GM19468 (cell line): ENCODE results near the gene CDH1.
"Not testable (repeated sequence)": the region's sequence is repeated elsewhere in the genome, so short reads cannot be mapped to it uniquely, and the experiment has no call there.

Experiments used
- ATAC-seq: cut with Tn5 transposase; IDR thresholded peaks from one replicate; pipeline ENCODE4 v1.9.1; 2021; ENCODE audit warnings: mild to moderate bottlenecking, moderate library complexity, moderate number of reproducible peaks; ENCODE audit not compliant: unreplicated experiment; ENCODE audit errors: extremely low read depth

Gene CDH1

DNA sequence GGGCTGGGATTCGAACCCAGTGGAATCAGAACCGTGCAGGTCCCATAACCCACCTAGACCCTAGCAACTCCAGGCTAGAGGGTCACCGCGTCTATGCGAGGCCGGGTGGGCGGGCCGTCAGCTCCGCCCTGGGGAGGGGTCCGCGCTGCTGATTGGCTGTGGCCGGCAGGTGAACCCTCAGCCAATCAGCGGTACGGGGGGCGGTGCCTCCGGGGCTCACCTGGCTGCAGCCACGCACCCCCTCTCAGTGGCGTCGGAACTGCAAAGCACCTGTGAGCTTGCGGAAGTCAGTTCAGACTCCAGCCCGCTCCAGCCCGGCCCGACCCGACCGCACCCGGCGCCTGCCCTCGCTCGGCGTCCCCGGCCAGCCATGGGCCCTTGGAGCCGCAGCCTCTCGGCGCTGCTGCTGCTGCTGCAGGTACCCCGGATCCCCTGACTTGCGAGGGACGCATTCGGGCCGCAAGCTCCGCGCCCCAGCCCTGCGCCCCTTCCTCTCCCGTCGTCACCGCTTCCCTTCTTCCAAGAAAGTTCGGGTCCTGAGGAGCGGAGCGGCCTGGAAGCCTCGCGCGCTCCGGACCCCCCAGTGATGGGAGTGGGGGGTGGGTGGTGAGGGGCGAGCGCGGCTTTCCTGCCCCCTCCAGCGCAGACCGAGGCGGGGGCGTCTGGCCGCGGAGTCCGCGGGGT lies at the start of gene CDH1:
Gene CDH1 (plus strand): TSS at position 247 of the 684 bp plus-strand sequence. CDS start 124 bp downstream, at position 371.
- ATAC-seq, result no peak

DNA sequence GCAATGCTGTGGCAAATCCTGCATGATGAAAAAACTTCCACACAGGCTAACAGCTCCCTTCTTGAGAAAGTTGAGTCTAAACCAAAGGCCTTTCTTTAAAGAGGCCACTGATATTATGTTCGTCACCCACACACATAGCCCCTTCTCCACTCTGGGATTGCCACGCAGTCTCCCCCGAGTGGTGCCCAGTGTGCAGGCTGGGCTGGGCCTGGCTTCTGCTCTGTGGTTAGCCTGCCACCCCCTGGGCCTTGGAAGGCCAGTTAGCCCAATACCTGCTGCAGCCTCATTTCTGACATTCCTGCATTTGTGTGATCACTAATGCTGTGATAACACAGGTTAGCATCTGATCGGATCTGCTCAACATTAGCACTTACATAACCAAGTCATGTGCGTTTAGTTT lies 47.2 kb upstream of the CDH1 start:
- no peak for ATAC-seq

DNA sequence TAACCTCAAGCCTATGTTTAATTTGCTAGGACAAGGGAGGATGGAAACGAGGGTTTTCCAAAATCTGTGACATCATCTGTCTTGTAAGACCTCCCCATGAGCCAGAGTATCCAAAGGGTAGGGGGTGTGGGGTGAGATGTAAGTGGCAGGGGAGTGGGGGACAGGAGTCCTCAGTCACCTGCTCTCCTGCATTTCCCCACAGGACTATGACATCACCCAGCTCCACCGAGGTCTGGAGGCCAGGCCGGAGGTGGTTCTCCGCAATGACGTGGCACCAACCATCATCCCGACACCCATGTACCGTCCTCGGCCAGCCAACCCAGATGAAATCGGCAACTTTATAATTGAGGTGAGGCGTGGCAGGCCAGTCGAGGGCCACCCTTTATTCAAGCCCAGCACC lies 41.5 kb upstream of the CDH1 start:
- ATAC-seq, result no peak

DNA sequence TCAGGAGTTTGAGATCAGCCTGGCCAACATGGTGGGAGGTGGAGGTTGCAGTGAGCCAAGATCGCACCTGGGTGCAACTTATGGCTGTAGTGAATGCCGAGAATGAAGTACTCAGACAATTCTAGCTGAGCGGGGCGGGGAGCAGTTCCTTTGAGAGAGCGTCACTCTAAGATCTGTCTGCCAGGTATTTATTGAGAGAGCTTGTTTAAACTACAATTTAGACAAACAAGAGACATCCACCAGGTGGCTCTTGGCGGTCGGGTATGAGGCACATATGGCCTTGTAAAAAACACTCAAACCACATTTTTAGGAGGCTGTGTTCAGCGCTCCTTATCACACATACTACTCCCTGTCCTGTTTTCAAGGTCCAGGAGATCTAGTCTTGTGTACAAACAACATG lies 40.6 kb upstream of the CDH1 start:
- no peak for ATAC-seq

GRCh38 chr16:68698091-68698490 lies 39.0 kb upstream of the CDH1 start:
- ATAC-seq, result no peak

DNA sequence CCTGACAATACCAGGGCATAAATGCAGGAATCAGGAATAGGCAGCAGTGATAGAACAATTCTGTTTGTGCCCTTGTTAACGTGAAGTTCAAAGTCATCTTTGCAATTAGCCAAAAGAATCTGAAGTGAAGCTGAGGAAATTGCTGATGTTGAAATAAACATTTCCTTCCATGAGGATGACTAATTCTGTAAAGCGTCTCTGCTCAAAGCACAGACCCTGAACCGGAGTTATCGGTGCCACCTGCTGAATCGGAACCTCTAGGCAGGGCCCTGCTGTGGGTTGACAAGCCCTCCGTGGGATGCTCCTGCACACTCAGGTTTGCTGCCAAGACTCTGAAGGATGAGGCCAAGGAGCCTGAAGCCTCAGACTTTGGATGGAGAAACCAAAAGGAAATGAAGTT lies 37.0 kb upstream of the CDH1 start:
- no peak for ATAC-seq

GRCh38 chr16:68700831-68701230 lies 36.3 kb upstream of the CDH1 start:
- no peak for ATAC-seq

DNA sequence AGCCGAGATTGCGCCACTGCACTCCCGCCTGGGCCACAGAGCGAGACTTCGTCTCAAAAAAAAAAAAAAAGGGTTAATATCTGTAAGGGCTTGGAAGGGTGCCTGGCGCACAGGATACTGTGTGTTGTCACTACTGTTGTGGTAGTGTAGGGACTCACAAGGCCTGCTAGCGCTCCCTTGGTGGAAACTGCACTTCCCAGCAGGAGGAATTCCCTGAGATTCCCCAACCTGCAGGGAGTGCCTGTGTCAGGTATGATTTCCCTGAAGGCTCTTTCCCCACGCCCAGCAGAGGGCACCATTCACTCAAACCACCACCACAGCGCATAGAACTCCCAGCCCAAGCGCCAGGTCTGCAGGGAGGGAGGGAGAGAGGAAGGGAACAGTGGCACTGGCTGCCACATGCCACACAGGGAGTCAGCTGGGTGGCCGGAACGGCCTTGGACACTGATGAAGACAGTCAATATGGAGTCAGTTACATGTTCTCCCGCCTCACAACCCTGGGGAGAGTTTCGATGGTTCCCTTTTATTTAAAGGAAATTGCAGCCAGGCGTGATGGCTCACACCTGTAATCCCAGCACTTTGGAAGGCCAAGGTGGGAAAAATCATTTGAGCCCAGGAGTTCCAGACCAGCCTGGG lies 32.7 kb upstream of the CDH1 start:
- ATAC-seq, result no peak

- ATAC-seq, result no peak
Observed at GRCh38 chr16:68707340-68708152, 29.5 kb upstream of the CDH1 start.

- no peak for ATAC-seq
Observed at GRCh38 chr16:68710211-68710610, 26.9 kb upstream of the CDH1 start.

DNA sequence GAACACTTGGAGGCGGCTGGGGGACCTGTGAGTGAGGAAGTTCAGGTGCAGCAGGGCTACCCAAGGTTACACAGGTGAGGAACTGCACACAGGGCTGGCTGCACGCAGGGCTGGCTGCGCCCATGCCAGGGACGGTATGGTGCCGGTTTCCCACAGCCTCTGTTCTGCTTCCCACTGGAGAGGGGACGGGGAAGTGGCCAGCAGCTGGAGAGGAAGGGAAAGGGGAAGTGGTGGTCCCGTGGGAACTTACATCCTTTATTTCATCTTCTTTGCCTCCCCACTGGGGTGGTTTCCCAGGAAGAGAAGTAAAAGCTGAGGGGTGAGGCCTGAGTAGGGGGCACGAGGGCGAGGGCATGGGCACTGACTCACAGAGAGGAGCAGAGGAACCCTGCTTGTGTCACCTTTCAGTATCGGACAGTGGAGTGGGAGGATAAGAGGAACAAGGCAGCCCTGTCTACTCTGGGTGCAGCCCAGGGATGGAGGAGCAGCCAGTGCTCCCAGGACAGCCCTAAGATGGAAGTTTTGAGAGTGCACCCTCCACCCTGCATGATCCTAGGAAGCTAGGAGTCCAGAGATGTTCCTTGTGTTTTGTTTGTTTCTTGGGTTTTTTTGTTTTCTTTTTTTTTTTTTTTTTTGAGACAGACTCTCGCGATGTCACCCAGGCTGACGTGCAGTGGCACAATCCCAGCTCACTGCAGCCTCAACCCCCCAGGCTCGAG lies 25.5 kb upstream of the CDH1 start:
- no peak for ATAC-seq

DNA sequence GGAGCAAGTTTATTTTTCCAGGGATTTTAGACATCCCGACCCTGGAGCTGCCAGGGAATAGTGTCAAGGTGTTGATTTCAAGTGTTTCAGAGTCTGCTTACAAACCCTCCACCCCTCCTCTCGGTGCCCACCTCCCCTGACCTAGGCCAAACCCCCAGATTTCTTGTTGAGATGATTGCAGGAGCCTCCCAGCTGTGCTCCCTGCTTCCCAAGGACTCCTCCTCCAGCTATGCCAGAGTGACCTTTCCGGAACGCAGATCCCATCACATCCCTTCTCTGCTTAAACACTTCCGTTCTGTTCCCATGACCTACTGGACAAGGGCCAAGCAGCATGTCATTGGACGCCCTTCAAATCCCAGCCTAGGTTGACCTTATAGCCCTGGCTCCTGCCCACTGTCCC lies 23.7 kb upstream of the CDH1 start:
- ATAC-seq, result no peak

DNA sequence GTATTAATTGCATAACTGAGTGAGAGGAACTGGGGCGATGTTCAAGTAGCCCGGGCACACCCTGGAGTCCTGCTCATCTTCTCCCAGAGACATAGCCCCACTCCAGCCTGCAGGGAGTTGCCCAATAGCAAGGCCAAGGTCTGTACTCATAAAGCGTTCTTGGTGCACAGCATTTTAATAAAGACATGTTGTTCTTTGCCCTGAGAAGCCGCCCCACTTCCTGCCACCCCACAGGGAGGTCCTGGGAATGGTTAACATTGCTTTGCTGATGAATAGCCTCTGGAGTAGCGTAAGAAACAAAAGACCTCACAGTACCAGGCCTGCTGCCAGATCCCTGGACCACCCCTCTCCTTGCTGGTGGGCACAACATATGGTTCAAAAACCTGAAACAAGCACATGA lies 21.6 kb upstream of the CDH1 start:
- ATAC-seq, result no peak

DNA sequence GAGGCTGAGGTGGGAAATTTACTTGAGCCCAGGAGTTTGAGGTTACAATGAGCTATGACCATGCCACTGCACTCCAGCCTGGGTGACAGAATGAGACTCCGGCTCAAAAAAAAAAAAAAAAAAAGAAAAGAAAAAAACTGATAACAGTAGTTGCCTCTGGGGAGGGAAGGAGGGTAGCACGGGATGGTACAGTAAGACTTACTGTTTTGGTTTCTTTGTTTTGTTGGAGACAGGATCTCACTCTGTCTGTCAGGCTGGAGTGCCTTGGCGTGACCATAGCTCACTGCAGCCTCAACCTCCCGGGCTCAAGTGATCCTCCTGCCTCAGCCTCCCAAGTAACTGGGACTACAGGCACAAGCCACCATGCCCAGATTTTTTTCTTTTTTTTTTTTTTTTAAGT lies 20.6 kb upstream of the CDH1 start:
- ATAC-seq, result not testable (repeated sequence)

DNA sequence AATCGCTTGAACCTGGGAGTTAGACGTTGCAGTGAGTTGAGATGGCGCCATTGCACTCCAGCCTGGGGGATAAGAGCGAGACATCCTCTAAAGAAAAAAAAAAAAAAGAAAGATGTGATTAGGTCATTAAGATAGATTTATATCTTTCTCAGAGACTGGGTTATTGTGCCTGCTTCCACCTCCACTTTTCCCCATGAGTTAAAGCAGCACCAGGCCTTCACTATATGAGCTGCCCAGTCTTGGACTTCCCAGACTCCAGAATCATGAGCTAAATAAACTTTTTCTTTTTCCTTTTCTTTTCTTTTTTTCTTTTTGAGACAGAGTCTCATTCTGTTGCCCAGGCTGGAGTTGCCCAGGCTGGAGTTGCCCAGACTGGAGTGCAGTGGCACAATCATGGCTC lies 19.4 kb upstream of the CDH1 start:
- ATAC-seq, result no peak

DNA sequence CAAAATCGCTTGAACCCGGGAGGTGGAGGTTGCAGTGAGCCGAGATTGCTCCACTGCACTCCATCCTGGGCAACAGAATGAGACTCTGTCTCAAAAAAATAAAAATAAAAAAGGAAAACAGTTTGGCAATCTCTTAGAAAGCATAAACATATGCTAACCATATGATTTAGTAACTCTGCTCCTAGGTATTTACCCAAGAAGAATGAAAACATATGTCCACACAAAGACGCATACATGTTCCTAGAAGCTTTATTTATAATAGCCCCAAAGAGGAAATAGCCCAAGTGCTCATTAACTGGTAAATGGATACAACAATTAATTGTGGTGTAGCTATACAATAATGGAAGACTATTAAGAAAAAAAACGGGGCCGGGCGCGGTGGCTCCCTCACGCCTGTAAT lies 18.5 kb upstream of the CDH1 start:
- ATAC-seq, result no peak

- ATAC-seq, result peak; percentile 78
Observed at GRCh38 chr16:68719993-68720489, 17.1 kb upstream of the CDH1 start.

- no peak for ATAC-seq
Observed at GRCh38 chr16:68722119-68723024, 14.7 kb upstream of the CDH1 start.

DNA sequence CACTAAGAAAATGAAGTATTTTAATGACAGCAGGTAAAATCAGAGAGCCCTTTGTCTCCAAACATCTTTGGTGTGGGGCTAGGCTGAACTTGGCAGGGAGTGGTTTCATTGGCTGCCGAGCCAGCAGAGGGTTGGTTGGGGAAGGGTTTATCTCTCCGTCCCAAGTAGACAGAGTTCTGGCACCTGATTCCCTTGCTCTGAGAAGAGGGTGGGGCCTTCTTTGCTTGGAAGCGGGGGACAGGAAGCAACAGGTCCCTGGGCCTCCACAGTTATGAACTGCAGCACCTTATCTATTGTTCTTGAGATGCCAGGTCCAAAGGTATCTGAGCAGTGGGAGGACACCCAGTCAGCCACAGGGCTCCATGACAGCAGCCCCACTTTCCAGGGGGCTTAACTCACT lies 12.3 kb upstream of the CDH1 start:
- no peak for ATAC-seq
